ENCODE data around the gene DKK3. TPM values are rescaled to one million over a fixed set of nuclear protein-coding genes. Genes with fewer than 3 reads are reported as not detected.

Gene DKK3
- total RNA-seq, 4 donors from 2014 or later: 94.3 to 191 (median 127) TPM

DNA sequence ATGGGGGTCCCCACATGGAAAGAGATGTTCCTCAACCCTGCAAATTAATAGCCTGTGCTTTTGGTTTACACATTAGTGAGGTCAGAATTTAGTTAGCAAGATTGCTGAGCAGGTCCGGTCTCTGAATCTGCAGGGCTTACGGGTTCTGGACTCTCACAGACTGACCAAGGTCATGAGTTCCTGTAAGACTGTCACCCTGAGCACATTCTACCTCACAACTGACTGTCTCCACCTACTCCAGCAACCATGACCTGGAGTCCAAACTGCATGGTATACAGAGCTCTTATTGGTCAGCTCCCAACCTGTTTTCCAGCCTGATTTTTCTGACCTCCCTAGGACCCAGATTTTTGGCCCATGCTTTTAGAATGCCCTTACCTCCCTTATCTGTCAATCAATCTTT, 28.2 kb downstream of the DKK3 start:
- H3K27me3 ChIP-seq: no peaks in the 10 kb centered on the region
- TF ChIP-seq EP300 (IDR thresholded peaks at IDR 0.05) (no peak), POLR2A (IDR thresholded peaks at IDR 0.05; ENCODE audit: low read depth) (no peak), POLR2AphosphoS5 (IDR thresholded peaks at IDR 0.05) (no peak)
- TF ChIP-seq, protein P1, sequence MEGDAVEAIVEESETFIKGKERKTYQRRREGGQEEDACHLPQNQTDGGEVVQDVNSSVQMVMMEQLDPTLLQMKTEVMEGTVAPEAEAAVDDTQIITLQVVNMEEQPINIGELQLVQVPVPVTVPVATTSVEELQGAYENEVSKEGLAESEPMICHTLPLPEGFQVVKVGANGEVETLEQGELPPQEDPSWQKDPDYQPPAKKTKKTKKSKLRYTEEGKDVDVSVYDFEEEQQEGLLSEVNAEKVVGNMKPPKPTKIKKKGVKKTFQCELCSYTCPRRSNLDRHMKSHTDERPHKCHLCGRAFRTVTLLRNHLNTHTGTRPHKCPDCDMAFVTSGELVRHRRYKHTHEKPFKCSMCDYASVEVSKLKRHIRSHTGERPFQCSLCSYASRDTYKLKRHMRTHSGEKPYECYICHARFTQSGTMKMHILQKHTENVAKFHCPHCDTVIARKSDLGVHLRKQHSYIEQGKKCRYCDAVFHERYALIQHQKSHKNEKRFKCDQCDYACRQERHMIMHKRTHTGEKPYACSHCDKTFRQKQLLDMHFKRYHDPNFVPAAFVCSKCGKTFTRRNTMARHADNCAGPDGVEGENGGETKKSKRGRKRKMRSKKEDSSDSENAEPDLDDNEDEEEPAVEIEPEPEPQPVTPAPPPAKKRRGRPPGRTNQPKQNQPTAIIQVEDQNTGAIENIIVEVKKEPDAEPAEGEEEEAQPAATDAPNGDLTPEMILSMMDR (IDR thresholded peaks at IDR 0.05): no peak
- peak overlapping the region; percentile 54 to 85 (median 76) for H3K27ac ChIP-seq (replicated peaks in 1 of 4)
- H3K4me3 ChIP-seq: no peak overlapping the region
- intact Hi-C loops (cut with DNase I): no loop called here
- no peaks in the 10 kb centered on the region for H3K36me3 ChIP-seq
- no peaks in the 10 kb centered on the region for H3K9me3 ChIP-seq
- peaks cover 52 to 85% (median 73%) of the 10 kb centered on the region in 4 donors for H3K4me1 ChIP-seq
- DNase-seq (ENCODE audit: extremely low spot score): no peak
- WGBS: 90% methylated on average over 2 of the region's 2 CpGs

DNA sequence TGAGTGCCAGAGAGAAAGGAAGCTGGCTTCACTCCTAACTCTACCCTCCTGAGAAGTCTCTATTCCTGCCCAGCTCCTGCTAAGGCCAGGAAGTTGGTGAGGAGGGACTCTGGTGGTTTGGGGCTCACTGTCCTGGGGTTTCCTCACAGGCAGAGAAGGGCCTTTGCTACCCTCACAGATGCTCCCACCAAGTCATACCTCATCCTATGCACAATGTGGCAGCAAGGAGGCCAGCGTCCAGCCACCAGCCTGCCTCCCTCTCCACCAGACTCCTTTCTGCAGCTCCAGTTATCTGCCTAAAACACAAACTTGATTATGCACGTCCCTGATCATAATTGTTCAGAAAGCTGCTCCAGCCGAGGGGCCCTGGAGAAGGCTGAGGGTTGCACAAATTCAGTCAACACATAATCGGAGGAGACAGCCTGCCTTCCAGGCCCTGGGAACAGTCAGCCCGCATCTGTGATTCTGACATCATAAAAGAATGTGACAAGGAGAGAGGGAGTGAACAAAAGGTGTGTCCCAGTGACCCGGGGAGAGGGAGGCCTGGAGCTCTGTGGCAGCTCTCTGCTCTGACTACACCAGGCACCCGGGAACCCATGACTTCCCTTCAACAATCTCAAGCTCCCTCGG, 28.8 kb downstream of the DKK3 start:
- Histone ChIP-seq H3K9me3 (no peaks in the 10 kb centered on the region), H3K36me3 (no peaks in the 10 kb centered on the region), H3K4me3 (no peak overlapping the region), H3K4me1 (peaks cover 58 to 86% (median 76%) of the 10 kb centered on the region in 4 donors), H3K27me3 (no peaks in the 10 kb centered on the region), H3K27ac (replicated peaks in 1 of 4) (peak overlapping the region; percentile 54 to 85 (median 76))
- intact Hi-C loops (cut with DNase I): loop anchor here (5.0 kb wide), 1 partner anchor 63 kb away; no protein-coding TSS in a partner anchor
- no peak for DNase-seq (ENCODE audit: extremely low spot score)
- TF ChIP-seq POLR2A (IDR thresholded peaks at IDR 0.05; ENCODE audit: low read depth) (no peak), POLR2AphosphoS5 (IDR thresholded peaks at IDR 0.05) (peak; percentile 21 to 25), EP300 (IDR thresholded peaks at IDR 0.05) (no peak)
- TF ChIP-seq, protein P1 (IDR thresholded peaks at IDR 0.05): no peak
- WGBS: 48% methylated on average over 8 of the region's 8 CpGs

DNA sequence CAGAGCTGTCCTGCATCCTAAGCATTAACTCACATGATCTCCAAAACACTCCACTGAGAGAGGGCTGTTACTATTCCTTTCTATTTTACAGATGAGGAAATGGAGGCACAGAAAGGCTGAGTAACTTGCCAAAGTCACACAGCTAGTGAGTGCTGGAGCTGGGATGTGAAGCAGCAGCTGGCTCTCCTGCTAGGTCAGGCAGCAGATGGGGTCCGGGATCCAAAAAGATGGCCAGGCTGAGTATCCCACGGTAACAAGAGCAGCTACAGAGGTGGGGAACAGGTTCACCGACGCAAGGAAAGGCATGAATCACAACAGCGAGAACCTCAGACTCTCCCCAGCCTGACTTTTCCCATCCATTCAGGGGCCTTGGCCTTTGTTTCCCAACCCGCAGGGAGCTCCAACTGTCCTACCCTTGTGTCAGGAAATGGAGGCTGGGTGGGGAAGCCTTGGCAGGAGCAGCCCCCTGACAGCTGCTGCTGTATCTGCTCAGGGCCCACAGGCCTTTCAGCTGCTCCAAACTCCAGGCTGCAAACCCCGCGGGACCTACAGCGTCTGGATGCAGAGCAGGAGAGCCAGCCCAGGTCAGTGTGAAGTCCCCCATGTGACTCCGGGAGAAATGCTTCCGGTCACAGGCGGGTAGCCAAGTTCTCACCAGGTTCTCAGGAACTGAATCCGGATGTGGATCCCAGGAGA, 29.5 kb downstream of the DKK3 start:
- no peaks in the 10 kb centered on the region for H3K36me3 ChIP-seq
- no peaks in the 10 kb centered on the region for H3K27me3 ChIP-seq
- no peak overlapping the region for H3K4me3 ChIP-seq
- intact Hi-C loops (cut with DNase I): loop anchor here (5.0 kb wide), 1 partner anchor 63 kb away; no protein-coding TSS in a partner anchor
- 69% methylated on average over 10 of the region's 13 CpGs for WGBS
- DNase-seq (ENCODE audit: extremely low spot score): no peak
- no peaks in the 10 kb centered on the region for H3K9me3 ChIP-seq
- H3K4me1 ChIP-seq: peaks cover 64 to 90% (median 81%) of the 10 kb centered on the region in 4 donors
- peak; percentile 13 to 37 for TF ChIP-seq POLR2AphosphoS5 (IDR thresholded peaks at IDR 0.05)
- TF ChIP-seq, protein P1 (IDR thresholded peaks at IDR 0.05): no peak
- peak overlapping the region; percentile 54 to 85 (median 76) for H3K27ac ChIP-seq (replicated peaks in 1 of 4)

DNA sequence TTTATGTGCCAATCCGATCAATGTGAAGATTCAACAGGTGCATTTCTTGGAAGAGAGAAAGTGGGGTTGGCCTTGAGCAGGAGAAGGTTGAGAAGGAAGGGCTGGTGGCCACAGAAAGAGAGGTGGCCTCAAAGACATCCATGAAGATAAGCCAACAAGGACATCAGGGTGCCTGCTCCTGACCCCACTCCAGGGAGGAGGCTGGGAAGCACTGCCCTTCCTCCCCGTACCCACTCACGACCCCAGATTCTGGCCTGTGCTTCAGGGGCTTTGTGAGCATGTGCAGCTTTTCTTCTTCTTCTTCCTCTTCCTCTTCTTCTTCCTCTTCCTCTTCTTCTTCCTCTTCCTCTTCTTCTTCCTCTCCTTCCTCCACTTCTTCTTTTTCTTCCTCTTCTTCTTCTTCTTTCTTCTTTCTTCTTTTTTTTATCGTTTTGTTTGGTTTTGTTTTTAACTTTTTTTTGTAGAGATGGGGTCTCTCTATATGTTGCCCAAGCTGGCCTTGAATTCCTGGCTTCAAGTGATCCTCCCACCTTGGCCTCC, 30.3 kb downstream of the DKK3 start:
- WGBS: 96% methylated on average over 4 of the region's 4 CpGs
- TF ChIP-seq POLR2A (IDR thresholded peaks at IDR 0.05; ENCODE audit: low read depth) (no peak), EP300 (IDR thresholded peaks at IDR 0.05) (no peak), POLR2AphosphoS5 (IDR thresholded peaks at IDR 0.05) (no peak)
- TF ChIP-seq, protein P1 (IDR thresholded peaks at IDR 0.05): no peak
- H3K4me3 ChIP-seq: no peak overlapping the region
- no peaks in the 10 kb centered on the region for H3K27me3 ChIP-seq
- peak overlapping the region; percentile 54 to 85 (median 76) for H3K27ac ChIP-seq (replicated peaks in 1 of 4)
- H3K36me3 ChIP-seq: no peaks in the 10 kb centered on the region
- intact Hi-C loops (cut with DNase I): loop anchor here (5.0 kb wide), 1 partner anchor 64 kb away; no protein-coding TSS in a partner anchor
- H3K9me3 ChIP-seq: no peaks in the 10 kb centered on the region
- no peak for DNase-seq (ENCODE audit: extremely low spot score)
- peaks cover 69 to 93% (median 89%) of the 10 kb centered on the region in 4 donors for H3K4me1 ChIP-seq
